ENCODE measurements around the gene MTMR12. TPM values are rescaled to one million over a fixed set of nuclear protein-coding genes. Genes with fewer than 3 reads are reported as not detected.
A peak's percentile ranks its signal among the peaks of the same experiment; 100 is the strongest.

Gene MTMR12
- total and polyA plus RNA-seq, 2 of the 13 experiments (the other 11 are each of a cell fraction or from before 2014, with no cell fraction given) = 23.4 to 36.6 TPM

DNA sequence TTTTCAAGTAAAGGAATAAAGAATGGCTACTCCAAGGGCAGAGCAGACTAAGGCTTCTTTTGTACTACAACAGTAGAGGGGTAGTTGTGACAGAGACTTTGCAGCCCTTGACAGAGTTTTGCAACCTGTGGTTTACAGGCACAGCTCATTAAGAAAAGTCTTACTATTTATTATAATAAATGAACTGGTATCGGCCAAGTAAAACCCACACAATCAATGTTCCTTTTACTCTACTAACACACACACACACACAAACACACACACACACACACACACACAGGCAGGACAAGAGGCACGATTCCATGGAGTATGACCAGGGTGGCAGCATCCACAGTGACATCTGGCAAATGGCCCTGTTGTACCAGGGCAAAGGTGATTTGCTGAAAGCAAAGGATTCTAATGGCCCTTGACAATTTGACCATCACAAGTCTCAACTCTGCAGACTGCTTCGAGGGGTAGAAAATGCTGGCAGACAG lies 79.5 kb downstream of the MTMR12 start (continued):
- TF ChIP-seq, protein P1, sequence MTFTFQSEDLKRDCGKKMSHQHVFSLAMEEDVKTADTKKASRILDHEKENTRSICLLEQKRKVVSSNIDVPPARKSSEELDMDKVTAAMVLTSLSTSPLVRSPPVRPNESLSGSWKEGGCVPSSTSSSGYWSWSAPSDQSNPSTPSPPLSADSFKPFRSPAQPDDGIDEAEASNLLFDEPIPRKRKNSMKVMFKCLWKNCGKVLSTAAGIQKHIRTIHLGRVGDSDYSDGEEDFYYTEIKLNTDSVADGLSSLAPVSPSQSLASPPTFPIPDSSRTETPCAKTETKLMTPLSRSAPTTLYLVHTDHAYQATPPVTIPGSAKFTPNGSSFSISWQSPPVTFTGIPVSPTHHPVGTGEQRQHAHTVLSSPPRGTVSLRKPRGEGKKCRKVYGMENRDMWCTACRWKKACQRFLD (CRISPR knock-in tag; IDR thresholded peaks at IDR 0.05; ENCODE audit: borderline replicate concordance) = 0 out of 2 replicates have a peak, but pooled peaks have one; percentile 46
- TF ChIP-seq ZNF776 (CRISPR knock-in tag; IDR thresholded peaks at IDR 0.05) (no peak), HNF4G (IDR thresholded peaks at IDR 0.05; ENCODE audit: borderline replicate concordance, low read depth, low read length) (0 out of 2 replicates have a peak, but pooled peaks have one; percentile 11), HNF4G (CRISPR knock-in tag; IDR thresholded peaks at IDR 0.05; ENCODE audit: borderline replicate concordance, low read depth) (no peak), BRCA1 (CRISPR knock-in tag; IDR thresholded peaks at IDR 0.05) (0 out of 2 replicates have a peak, but pooled peaks have one; percentile 54), TEAD3 (CRISPR knock-in tag; optimal IDR thresholded peaks at IDR 0.05; ENCODE audit: borderline replicate concordance) (no peak), ZNF772 (CRISPR knock-in tag; IDR thresholded peaks at IDR 0.05) (peak; percentile 18; the same call in 1 of the 2 replicates), ZNF589 (CRISPR knock-in tag; conservative IDR thresholded peaks at IDR 0.05) (peak; percentile 69; the same call in 1 of the 2 replicates), ZNF629 (CRISPR knock-in tag; conservative IDR thresholded peaks at IDR 0.05) (peak; percentile 82)
- TF ChIP-seq, protein P2, sequence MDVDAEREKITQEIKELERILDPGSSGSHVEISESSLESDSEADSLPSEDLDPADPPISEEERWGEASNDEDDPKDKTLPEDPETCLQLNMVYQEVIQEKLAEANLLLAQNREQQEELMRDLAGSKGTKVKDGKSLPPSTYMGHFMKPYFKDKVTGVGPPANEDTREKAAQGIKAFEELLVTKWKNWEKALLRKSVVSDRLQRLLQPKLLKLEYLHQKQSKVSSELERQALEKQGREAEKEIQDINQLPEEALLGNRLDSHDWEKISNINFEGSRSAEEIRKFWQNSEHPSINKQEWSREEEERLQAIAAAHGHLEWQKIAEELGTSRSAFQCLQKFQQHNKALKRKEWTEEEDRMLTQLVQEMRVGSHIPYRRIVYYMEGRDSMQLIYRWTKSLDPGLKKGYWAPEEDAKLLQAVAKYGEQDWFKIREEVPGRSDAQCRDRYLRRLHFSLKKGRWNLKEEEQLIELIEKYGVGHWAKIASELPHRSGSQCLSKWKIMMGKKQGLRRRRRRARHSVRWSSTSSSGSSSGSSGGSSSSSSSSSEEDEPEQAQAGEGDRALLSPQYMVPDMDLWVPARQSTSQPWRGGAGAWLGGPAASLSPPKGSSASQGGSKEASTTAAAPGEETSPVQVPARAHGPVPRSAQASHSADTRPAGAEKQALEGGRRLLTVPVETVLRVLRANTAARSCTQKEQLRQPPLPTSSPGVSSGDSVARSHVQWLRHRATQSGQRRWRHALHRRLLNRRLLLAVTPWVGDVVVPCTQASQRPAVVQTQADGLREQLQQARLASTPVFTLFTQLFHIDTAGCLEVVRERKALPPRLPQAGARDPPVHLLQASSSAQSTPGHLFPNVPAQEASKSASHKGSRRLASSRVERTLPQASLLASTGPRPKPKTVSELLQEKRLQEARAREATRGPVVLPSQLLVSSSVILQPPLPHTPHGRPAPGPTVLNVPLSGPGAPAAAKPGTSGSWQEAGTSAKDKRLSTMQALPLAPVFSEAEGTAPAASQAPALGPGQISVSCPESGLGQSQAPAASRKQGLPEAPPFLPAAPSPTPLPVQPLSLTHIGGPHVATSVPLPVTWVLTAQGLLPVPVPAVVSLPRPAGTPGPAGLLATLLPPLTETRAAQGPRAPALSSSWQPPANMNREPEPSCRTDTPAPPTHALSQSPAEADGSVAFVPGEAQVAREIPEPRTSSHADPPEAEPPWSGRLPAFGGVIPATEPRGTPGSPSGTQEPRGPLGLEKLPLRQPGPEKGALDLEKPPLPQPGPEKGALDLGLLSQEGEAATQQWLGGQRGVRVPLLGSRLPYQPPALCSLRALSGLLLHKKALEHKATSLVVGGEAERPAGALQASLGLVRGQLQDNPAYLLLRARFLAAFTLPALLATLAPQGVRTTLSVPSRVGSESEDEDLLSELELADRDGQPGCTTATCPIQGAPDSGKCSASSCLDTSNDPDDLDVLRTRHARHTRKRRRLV (CRISPR knock-in tag; IDR thresholded peaks at IDR 0.05) = 0 out of 2 replicates have a peak, but pooled peaks have one; percentile 11

Data from HepG2 (cell line).